ENCODE results near the gene LRRC19.

LRRC19 gene

DNA sequence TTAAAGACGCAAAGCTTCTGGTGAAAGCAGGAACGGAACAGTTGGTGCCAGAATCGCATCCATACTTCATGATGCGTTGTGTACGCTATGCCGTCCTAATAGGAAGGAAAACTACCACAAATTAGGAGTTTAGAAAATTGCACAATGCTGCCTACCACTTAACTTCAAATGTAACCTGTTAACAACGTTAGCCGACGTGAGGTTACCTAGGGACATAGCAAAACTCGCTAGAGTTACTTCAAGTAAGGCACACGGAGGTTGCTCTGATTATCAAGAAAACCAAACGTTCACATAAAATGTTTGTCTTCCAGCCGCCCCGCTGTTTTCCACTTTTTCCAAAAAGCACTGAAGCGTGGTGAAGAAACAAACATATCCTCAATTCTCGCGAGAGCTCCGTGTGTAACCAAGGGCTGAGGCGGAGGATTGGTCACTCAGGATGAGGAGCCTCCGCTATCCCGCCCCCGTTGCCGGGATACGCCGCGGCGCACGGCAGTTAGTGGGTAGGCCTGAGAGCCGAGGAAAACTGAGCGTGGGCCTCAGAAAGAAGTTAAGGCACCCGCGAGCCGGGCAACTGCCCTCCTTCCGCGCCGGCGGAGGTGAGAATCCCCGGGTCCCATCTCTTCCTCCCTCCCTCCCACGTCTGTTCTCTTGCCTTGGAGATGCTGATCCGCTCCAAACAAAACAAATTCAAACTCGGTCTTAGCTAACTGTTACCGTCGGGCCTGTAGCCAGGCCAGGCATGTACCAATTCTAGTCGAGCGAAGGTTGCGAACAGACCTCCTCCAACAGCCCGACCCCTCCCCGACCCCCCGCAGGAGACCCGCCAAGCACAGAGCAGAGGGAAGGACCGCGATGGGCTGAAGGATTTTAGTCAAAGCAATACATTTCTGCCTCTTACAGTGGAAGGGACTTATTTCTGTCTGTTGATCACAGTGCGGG, 49.3 kb downstream of the LRRC19 start, which contains the start of gene IFT74:
Gene IFT74 (plus strand): TSS at position 492 of the 939 bp plus-strand sequence. CDS start 5,556 bp downstream, outside the sequence.
- DNase-seq (ENCODE audit: low read depth): peak; percentile 83

DNA sequence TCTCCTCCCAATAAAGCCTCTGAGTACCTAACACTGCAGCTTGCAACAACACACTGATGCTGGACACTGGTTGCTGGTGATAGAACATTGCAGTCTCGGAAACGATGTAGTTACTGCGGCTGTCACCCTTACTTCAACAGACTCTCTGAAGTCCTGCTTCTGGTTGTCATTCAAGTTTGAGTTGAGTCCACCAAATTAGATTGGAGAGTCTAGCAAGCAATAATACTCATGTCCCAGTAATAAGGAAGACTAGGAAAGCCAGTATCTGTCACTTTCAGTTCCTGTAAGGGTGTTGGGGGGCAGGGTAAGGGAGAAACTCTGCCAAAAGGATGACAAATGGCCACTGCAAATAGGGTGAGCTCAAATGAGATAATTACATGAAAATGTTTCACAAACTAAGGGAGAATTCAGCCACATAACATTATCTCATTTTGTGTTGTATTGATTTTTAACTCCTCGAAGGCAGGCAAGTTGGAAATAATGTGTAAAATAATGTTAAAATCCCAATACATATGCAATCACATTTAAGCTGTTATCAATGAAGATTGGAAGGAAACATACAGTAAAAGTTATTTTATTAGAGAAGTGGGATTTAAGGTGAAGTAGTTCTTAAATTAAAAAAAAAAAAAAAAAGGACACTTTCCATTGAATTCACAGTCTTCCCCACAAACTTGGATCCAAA, 50.1 kb downstream of the LRRC19 start:
- no peak for DNase-seq (ENCODE audit: low read depth)

DNA sequence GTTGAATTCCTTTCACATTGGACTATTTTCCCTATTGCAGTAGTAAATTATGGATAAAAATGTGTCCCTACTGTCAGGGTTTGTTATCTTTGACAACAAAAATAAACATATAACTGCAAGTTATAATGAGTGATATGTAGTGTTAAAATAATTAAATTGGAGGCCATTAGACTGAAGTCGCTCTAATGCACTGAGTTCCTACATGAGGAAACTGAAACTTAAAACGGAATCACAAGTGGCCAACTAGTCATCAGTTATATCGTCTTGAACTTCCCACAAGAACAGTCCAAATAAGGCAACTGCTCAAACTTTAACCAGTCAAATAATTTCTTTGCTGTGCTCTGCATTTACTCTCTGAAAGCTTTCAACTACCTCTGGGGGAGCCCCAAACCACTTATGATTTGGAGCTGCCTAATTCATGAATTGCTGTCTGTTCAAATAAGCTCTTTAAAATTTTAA, 51.4 kb downstream of the LRRC19 start:
- no peak for DNase-seq (ENCODE audit: low read depth)

DNA sequence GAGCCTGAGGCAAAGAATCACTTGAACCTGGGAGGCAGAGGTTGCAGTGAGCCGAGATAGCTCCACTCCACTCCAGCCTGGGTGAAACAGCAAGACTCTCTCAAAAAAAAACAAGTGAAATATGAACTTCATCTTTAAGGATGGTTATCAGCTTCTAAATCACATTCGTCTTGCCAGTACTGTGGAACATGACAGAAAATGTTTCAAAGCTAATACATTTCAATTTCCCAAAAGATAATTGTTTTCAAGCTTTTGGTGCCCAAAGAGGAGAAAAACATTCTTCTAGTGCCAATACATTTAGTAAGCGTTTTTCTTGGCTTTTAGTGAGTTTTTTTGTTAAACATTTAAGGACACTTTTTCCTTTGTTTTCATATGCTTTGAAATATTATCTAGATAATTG, 53.7 kb downstream of the LRRC19 start:
- DNase-seq (ENCODE audit: low read depth): no peak

DNA sequence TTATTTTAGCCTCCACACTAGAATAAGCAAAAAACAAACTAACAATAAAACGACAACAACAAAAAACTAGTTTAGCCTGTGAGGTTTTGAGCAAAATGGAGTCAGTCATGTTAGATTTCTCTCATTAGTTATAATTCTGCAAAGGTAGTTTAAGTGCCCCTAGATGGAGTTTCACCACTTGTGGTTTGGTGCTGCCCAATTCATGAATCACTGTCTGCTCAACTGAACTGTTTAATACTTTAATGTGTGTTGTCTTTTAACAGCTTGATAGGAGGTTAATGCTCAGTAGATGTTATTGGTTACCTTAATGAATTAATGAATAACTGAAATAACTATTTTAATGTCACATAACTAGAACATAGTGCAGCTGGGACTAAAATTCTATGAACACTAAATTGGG, 55.0 kb downstream of the LRRC19 start:
- no peak for DNase-seq (ENCODE audit: low read depth)

DNA sequence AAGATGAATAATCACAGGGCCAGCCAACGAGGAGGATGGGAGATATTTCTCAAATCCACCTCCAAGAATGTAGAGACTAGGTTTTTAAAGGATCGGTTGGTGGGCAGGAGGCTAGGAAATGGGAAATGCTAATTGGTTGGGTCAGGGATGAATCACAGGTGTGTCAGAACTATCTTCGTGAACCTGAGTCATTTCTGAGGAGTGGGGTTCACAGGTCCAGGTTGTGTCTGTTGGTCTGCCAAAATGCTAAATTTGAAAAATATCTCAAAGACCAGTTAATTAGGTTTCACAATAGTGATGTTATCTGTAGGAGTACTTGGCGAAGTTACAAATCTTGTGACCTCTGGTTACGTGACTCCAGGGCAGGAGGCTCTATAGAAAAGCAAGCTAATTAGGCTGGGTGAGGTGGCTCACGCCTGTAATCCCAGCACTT, 55.8 kb downstream of the LRRC19 start:
- no peak for DNase-seq (ENCODE audit: low read depth)

DNA sequence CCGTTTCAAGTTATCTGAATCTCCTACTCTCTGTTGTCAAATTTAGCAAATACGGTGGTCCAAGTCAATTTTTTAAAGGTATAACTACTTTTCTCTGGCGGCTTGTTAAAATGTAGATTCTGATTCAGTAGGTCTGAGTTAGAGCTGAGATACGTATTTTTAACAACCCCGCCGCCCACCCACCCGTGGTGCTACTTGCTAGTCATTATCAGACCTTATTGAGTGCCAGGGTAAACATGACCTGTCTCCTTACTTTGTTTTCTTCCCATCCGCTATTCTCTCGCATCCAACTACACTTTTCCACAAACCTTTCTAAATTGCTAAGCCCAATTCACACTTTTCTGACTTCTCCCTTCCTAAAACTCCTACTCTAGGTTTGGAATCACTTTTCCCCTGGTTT, 57.7 kb downstream of the LRRC19 start:
- DNase-seq (ENCODE audit: low read depth): no peak

DNA sequence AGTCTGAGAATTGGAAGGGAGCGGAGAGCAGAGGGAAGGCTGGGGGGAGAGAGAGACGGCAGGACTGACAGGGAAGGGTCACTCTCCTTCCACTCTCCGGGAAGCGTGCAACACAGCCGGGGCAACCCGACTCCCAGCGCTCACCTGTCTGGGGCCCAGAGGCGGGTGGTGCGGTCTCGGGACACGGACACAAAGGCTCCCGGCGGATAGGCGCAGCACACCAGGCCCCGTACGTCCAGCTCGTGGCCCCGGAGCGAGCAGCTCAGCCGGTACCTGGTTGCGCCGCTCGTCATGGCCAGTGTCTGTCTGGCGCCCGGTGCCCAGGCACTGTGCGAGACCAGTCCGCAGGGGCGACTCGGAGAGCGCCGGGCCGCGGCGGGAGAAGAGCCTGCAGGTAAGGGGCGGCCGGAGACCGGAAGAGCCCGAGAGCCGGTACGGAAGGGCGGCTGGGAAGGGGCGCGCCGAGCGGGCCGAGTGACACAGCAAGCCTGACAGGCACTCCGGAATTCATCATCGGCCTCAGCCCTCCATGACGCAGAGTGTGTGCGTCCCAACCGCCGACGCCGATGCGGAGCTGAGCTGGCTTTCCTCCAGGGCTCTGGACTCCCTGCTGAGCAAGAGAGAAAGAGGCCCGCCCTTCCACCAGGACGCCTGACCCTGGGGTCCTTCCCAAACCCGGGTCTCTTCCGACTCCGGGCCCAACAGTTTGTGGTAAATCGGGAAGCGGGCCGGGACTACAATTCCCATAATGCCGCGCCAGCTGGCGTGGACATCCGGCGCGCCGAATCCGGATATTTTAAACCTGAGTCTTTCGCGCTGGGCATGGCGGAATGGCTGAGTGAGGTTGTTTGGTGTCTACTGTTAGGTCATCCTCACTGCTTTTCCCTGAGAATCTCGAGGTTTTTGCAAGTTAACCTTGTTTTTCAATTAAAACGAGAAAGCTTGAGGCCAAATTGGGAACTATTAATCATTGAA, 58.4 kb downstream of the LRRC19 start, which contains the start of gene PLAA:
Gene PLAA (minus strand): TSS at position 490 of the 975 bp plus-strand sequence. CDS start 197 bp downstream, at position 293.
- peak; percentile 75 for DNase-seq (ENCODE audit: low read depth)

DNA sequence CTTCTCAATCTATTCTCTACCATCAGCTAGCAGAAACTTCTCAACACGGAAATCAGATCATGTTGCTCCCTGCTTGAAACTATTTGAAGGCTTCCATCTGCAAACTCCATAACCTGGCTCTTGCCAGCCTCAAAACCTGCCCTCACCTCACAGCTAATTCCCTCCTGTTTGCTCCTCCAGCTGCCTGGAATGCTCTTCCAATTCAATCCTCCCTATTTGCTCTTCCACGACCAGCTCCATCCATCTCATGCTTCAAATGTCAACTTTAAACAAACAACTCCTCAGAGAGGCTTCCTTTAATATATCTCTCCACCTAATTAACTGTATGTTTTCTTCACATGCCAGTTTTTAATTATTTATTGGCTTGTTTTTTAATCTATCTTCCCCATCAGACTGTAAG, 59.9 kb downstream of the LRRC19 start:
- no peak for DNase-seq (ENCODE audit: low read depth)

Data from stimulated activated CD8-positive, alpha-beta memory T cell treated with anti-CD3 and anti-CD28 coated beads, Interleukin-7, amount 100 ng/mL, for 24 hours (primary cell).